Kasumi-1 (cell line): ENCODE data around the gene EFHD2.

Experiments used
- DNase-seq, 2 experiments: peaks; one replicate each; lab custom pipeline; 2025; lab: John Stamatoyannopoulos, UW

The EFHD2 gene

GRCh38 chr1:15476927-15477326, 67.2 kb downstream of the EFHD2 start:
- DNase-seq, result no peak

DNA sequence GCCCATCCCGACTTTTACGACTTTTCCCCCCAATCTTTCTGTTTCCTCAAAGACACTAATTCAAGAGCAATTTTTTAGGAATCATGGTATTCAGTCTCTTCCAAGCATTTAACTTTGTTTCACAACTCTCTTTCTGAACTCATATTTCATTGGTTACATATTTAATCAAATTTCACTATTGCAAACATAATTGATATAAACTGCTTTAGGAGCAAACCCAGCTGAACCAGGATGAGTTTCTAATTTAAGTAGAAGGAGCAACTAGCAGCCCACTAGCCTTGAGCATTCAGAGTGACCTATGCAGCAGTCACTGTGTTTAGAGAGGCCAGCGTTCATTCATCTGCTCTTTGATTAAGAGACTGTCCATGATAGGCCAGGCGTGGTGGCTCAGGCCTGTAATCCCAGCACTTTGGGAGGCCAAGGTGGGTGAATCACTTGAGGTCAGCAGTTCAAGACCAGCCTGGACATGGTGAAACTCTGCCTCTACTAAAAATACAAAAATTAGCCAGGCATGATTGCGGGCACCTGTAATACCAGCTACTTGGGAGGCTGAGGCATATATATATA, 68.0 kb downstream of the EFHD2 start:
- DNase-seq, result no peak
